ENCODE measurements around the gene IDH2.
"Not testable (repeated sequence)": the region's sequence is repeated elsewhere in the genome, so short reads cannot be mapped to it uniquely, and the experiment has no call there.

Gene IDH2

DNA sequence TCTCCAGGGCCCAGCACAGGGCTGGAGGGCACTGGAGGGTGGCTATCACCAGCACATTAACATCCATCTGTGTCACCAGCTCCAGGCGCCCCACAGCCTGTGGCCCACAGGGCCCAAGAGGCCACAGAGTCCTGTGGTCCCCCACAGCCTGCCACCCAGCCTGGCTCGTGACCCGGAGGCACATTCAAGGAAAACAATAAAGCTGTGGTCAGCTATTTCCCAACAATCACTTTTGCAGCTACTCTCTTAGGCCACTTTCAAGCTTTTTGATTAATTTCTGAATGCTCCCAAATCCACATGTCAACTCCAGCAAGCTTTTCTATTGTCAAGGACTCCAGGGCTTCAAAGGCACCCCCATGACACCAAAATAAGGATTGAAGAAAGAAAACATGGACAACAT is 16.7 kb downstream of the IDH2 start:
- DNase-seq (ENCODE audit: low spot score) = no peak

DNA sequence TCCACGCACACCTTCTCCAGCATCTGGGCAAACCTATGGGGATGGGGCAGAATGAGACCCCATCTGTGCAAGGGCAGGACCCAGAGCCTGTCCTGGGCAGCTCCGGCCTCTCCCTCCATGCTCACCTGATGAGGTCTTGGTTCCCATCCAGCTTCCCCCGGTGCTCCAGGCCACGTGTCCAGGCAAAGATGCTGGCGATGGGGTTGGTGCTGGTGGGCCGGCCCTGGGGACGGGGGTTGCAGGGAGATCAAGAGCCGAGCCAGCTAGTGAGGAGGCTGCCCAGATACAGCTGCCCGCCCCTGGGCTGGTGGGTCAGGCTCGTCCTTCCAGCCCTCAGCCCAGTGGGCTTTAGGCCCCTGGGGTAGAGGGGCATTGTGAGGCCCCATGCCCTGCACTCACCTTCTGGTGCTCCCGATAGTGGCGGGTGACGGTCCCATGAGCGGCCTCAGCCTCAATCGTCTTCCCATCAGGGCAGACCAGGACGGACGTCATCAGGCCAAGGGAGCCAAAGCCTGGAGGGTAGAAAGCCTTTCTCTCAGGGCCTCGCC is 17.3 kb downstream of the IDH2 start:
- no peak for DNase-seq (ENCODE audit: low spot score)

DNA sequence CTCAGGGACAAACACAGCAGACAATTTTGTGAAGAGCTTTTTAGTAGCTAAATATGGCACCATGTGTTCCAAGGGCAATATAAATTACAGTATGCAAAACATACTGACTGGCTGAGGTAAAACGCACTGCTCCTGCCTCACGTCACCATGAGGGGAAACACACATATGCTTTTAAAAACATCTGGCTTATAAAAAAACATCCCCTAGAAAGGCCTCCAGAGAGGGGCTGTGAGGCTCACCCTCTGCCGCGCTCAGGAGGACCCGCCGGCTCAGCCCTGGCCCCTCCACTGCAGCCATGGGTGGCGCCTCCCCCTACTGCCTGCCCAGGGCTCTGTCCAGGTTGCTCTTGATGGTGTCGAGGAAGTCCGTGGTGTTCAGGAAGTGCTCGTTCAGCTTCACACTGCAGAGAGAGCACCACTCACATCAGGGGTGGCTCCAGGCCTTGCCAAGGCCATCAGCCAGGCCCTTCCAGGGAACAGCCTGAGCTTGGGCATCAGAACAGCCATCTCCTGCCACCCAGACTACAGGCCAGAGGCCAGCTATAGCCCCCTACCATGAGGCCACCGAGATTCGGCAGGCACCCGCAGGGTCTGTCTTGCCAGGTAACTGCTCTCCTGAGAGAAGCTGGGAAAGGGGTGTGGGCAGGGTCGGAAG is 18.2 kb downstream of the IDH2 start:
- no peak for DNase-seq (ENCODE audit: low spot score)

DNA sequence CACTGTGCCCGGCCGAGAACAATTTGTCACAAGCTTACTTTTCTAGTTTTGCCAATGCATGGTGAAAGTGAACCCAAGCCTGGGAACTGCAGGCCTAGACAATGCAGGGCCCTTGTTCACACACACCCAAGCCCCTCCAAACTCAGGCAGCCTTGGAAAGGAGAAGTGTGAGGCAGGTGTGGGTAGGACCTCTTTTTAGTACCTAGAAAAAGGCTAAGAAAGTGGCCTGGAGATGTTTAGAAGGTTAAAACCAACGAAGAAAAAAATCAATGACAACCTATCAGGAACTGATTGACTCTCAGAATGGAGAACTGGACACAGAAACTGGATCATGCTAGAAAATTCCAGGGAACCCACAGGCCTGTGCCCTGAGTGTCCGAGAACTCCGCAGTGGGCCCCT is 18.8 kb downstream of the IDH2 start:
- DNase-seq (ENCODE audit: low spot score) = no peak

DNA sequence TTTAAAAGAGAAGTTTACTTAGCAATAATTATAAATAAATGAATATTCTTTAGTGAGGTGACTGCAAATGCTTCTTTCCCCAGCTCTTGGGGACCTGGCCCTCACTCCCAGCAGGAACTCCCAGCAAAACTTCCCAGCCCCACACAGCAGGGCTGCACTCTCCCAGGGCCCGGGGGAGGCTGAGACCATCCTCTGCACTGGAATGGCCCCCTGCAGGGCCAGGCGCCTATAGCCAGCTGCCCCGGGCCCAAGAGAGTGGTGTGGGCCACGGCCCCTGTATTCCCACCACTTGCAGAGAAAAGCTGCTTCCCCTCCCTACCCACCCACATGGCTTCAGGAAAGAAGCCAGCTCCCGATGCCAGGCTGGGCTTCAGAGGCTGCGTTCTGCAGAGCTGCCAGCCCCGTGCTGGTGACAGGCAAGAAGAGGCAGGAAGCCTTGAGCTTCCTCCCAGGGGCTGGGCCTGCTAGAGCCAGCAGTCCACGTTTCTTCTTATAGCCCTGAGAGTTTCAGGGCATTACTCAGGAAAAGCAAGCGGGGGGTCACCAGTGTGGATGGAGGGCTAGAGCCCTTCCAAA is 20.0 kb downstream of the IDH2 start:
- no peak for DNase-seq (ENCODE audit: low spot score)

DNA sequence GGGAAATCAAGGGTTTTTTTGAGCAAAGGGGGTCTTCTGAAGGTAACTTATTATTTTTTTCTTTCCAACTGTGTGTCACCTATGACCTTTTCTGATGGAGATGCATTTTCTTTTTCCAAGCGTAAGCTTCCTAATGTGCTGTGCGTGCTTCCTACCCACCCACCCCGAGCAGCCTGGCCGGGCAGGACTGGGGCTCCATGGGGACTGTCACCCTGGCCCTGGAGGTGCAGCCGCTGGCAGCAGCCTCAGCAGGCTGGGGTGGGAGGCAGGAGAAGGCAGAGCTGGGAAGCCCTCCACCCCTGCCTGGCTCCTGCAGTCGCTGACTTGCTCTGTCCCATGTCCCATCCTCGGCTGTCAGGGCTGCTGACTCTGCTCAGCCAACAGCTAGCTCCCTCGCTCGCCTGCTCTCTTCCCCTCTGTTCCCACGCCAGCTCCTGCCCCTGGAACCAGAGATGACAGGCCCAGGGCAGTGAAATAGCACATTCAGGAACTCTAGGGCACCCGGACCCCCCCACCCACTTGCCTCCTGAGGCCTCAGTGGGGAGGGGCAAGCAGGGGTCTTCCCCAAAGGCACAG is 21.4 kb downstream of the IDH2 start:
- DNase-seq (ENCODE audit: low spot score) = no peak

DNA sequence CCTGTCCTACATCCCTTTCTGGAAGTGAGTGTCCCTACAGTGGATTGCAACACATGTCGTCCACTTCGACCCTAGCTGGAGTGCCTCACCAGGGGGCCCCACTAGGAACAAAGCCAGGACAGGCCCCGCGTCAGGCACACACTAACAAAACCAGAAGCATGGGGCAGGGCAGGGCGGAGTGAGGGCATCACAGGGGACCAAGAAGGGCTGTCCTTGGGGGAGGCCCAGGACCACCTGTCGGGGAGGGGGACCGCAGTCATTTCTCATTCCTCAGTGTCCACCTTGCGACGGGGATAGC is 21.9 kb downstream of the IDH2 start:
- DNase-seq (ENCODE audit: low spot score) = no peak

DNA sequence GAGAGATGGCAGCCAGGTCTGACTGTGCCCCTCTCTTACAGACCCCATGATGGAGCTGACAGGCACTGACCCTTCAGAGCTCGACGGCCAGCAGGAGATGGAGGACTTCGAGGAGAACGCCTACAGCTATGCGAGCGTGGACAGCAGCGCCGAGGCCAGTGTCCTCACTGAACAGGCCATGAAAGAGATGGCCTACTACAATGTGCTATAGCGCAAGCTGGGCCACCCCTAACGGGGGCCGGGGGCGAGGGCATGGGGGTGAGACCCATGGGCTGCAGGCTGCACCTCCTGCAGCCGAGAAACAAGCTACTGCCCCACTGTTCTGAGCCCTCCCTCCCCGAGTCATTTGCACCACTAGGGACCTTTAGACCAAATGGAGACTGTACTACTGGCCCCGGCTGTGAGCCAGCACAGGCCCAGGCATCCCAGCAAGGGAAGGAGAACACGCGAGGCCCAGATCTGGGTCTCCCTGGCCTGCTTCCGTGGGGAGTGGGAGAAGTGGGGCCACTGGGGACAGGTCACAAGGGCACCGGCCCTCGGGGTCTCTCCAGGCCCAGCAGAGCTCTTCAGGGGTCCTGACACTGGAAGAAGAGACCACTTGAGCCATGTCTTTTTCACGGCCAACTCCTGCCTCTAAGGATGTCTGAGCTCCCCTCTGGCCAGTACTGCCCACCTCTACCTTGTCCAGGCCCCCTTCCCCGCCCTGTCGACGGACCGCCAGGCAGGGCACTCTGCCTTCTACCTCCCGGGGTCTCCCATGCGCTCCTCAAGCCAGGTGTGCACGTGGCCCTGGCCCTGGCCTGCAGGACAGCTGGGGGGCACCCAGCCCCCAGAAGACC is 22.4 kb downstream of the IDH2 start:
- DNase-seq (ENCODE audit: low spot score) = no peak

DNA sequence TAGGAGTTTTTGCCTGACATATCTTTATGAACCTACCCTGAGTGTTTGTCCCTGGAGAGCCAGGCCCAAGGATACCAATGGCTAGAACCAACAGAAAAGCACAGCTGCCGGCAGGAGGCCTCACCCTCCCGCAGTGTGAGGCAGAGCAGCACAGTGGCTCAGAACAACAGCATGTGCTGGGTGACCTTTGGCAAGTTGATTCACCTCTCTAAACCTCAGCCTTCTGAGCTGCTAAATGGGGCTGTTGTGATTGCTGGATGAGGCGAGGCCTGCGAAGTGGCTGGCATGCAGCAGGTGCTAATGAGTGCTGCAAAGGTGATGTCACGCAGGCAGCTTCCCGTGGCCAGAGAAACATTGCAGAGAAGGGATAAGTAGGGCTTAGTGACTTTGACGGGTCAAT is 23.3 kb downstream of the IDH2 start:
- DNase-seq (ENCODE audit: low spot score) = no peak

DNA sequence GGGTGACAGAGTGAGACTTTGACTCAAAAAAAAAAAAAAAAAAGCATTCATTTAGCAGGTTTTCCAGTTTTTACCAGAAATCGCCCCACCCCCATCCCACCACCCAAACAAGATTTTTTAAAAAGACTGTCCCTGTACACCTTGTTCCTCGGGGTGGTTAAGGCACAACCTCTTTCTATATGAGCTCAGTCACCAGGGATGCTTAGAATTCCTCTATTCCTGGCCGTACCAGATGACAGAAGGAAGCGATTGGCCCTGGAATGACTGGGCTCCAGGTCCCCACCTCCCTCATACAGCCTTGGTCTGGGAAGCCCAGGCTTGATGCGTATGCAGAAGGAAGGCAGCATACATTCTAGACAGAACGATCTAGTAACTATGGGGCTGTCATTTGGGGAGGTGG is 25.6 kb downstream of the IDH2 start:
- DNase-seq (ENCODE audit: low spot score) = no peak

DNA sequence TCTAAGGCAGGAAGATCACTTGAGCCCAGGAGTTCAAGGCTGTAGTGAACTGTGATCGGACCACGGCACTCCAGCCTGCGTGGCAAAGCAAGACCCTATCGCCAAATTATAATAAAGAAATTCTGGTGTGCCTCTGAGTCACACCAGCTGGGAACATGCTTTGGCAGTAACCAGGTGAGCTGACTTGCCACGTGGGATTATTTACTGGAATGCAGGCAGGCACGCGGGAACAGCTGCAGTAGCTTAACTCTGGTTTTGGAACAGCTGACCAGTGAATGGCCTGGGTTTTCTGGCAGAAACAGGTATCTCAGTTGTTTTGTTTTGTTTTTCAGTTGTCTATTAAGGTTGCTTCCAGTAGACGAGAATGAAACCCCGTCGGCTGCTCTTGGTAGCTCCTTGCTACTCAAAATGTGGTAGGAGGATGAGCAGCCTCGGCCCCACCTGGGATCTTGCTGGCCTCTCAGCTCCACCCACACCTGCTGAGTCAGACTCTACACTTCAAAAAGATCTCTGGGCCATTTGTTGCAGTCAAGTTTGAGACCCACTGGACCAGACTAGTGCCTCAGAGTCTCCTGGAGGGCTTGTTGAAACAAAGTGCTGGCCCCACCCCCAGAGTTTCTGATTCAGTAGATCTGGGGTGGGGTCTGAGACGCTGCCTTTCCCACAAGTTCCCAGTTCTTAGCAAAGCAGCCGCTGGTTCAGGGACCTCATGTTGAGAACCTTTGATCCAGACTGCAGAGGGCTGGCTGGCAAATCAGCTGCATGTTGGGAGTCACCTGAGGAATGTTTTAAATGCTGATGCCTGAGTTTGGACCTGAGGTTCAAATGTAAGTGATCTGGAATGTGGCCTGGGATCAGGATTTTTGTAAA is 26.6 kb downstream of the IDH2 start:
- DNase-seq (ENCODE audit: low spot score) = no peak

DNA sequence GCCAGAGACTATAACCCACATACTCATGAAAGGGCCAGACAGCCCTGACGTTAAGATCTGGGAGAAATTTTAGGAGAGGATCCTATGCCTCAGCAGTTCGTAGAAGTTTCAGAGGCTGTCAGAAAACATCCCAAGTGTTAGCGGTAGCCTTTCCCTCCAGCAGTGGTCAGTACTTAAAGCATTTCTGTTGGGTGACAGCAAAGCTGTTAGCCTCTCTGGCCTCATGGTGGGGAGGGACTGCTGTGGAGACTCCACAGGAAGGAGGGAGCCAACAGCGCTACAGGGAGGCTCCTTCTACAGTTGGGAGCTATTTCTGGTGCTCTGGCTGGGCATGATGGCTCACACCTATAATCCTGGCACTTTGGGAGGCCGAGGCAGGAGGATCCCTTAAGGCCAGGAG is 27.4 kb downstream of the IDH2 start:
- DNase-seq (ENCODE audit: low spot score) = no peak

DNA sequence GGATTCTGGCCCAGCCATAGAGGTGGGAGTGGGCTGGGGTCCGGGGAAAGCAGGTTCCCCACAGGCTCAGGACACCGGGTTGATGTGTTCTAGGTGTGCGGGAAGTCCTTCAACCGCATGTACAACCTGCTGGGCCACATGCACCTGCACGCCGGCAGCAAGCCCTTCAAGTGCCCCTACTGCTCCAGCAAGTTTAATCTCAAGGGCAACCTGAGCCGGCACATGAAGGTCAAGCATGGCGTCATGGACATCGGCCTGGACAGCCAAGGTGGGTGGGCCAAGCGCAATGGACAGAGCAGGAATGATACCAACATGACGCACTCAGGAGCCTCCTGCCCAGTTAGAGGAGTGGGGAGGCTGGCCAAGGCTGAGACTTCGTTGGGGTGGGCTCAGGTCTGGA is 28.2 kb downstream of the IDH2 start:
- DNase-seq (ENCODE audit: low spot score) = no peak

DNA sequence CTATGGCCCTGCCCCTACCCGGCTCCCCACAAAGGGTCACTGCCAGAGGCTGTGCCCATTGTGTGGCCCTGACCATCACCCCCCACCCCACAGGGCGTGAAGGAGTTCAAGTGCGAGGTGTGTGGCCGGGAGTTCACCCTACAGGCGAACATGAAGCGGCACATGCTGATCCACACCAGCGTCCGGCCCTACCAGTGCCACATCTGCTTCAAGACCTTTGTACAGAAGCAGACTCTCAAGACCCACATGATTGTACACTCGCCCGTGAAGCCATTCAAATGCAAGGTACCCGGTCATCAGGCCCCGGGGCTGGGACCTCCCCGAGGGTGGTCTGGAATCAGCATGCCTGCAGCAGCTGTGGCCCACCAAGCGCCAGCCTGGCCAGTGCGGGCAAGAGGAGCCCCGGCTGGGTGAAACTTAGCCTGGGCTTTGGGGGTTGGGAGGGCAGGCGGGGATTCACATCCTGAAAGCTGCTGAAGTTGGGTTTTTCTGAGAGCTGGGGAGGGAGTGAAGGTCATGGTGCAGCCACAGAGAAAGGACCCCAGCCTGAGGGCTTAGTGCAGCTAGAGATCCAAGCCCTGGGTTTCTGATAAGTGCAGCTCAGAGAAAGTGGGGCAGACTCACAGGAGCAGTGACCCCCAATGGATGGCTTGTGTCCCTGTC is 29.2 kb downstream of the IDH2 start:
- DNase-seq (ENCODE audit: low spot score) = no peak

DNA sequence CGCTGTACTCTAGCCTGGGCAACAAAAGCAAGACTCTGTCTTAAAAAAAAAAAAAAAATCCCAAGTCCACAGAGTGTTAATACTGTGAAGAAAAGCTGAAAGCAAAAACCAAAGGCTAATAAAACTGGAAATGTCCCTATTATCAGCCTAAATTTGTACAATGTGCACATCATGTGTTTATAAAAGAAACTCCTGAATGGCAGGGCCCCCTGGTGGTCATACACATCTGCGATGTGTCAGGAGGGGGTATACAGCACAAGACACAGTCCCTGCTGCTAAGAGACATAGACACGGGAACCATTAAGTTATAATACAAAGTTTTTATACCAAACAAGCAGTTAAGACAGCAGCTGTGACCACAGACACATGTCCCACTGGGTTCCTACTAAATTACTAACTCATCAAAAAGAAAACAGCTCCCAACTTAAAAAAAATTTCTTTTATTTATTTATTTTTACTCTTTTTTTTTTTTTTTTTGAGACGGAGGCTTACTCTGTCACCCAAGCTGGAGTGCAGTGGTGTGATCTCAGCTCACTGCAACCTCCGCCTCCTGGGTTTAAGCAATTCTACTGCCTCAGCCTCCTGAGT is 31.0 kb downstream of the IDH2 start:
- peak; percentile 77 for DNase-seq (ENCODE audit: low spot score)

DNA sequence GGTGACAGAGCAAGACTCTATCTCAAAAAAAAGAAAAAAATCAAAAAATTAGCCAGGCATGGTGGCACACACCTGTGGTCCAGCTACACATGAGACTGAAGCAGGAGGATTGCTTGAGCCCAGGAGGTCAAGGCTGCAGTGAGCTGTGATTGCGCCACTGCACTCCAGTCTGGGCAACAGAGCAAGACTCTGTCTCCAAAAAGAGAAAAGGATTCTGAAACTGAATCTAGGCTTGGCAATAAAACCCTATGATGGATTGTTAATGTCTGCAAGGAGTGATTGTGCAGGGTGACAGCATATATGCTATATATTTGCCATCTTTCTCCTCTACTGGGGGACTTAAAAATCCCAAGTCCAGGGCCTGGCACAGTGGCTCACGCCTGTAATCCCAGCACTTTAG is 31.6 kb downstream of the IDH2 start:
- DNase-seq (ENCODE audit: low spot score) = not testable (repeated sequence)

DNA sequence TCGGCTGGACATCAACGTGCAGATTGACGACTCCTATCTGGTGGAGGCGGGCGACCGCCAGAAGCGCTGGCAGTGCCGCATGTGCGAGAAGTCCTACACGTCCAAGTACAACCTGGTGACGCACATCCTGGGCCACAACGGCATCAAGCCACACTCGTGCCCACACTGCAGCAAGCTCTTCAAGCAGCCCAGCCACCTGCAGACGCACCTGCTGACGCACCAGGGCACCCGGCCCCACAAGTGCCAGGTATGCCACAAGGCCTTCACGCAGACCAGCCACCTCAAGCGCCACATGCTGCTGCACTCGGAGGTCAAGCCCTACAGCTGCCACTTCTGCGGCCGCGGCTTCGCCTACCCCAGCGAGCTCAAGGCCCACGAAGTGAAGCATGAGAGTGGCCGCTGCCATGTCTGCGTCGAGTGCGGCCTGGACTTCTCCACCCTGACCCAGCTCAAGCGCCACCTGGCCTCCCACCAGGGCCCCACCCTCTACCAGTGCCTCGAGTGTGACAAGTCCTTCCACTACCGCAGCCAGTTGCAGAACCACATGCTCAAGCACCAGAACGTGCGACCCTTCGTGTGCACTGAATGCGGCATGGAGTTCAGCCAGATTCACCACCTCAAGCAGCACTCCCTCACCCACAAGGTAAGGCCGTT is 34.2 kb downstream of the IDH2 start:
- no peak for DNase-seq (ENCODE audit: low spot score)

DNA sequence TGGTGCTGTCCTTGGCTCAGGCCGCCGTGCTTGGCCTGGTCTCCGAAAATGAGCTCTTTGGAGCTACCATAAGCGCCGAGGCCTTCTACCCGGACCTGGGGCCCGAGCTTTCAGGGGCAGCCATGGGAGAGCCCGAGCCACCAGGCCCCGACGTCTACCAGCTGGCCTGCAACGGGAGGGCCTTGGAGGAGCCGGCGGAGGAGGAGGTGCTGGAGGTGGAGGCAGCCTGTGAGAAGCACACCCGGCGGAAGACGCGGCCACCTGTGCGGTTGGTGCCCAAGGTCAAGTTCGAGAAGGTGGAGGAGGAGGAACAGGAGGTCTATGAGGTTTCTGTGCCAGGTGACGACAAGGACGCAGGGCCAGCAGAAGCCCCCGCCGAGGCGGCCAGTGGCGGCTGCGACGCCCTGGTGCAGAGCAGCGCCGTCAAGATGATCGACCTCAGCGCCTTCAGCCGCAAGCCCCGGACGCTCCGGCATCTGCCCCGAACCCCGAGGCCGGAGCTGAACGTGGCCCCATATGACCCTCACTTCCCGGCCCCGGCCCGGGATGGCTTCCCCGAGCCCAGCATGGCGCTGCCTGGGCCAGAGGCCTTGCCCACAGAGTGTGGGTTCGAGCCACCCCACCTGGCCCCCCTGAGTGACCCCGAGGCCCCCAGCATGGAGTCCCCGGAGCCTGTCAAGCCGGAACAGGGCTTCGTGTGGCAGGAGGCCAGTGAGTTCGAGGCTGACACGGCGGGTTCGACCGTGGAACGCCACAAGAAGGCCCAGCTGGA is 34.9 kb downstream of the IDH2 start:
- DNase-seq (ENCODE audit: low spot score) = no peak

DNA sequence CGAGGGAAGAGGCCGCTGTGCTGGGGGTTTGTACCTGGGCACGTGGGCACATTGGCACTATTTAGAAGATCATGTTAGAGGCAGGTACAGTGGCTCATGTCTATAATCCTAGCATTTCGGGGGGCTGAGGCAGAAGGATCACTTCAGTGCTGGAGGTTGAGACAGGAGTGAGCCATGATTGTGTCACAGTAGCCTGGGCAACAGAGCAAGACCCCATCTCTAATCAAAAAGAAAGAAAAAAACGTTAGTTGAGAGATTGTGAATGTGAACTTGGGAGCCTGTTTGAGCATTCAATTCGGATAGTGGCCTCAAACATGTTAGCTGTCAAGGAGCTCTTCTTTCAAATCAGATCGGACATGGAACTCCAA is 36.6 kb downstream of the IDH2 start:
- DNase-seq (ENCODE audit: low spot score) = no peak

Measured in SK-N-DZ (cell line).